22Rv1 (cell line): ENCODE data around the gene IL1RAPL2.

Experiments used
- CTCF ChIP-seq: fragments of 450-650 bp; IDR thresholded peaks from 2 replicates; pipeline ENCODE4 v1.5.1; 2017; ENCODE audit warnings: mild to moderate bottlenecking
- ZFX ChIP-seq: fragments of 450-650 bp; IDR thresholded peaks from 2 replicates; pipeline ENCODE4 v1.6.1; 2017; ENCODE audit warnings: antibody characterized with exemption, borderline replicate concordance

- TF ChIP-seq CTCF (no peak), ZFX (no peak)
Measured at GRCh38 chrX:105752338-105752956, 1186.4 kb downstream of the IL1RAPL2 start.
